Activated gamma-delta T cell treated with anti-CD3 and anti-CD28 coated beads, Interleukin-2, amount 50 U/mL, for 16 hours (primary cell): ENCODE measurements around the gene WFDC1.

Source experiments
- DNase-seq: peaks from one replicate; pipeline ENCODE4 v3.0.0-alpha.2; 2020; ENCODE audit warnings: low read depth

Gene WFDC1

GRCh38 chr16:84378099-84378498 lies 83.4 kb downstream of the WFDC1 start:
- no peak for DNase-seq

- no peak for DNase-seq
Measured at GRCh38 chr16:84378567-84378966, 83.9 kb downstream of the WFDC1 start.

- DNase-seq, result no peak
Measured at GRCh38 chr16:84379008-84379708, 84.5 kb downstream of the WFDC1 start.
